Kidney epithelial cell (primary cell): ENCODE results near the gene ENO4. TPM values are rescaled to one million over a fixed set of nuclear protein-coding genes. Genes with fewer than 3 reads are reported as not detected.

ENCODE experiments used
- DNase-seq: peaks from one replicate; pipeline ENCODE4 v3.0.0-alpha.2; 2010; ENCODE audit warnings: low read depth
- H3K27me3 ChIP-seq: 2 replicates; pipeline ENCODE4 v1.6.0; 2011; ENCODE audit warnings: low read length; ENCODE audit not compliant: control insufficient read depth, insufficient read depth
- H3K36me3 ChIP-seq: 2 replicates; pipeline ENCODE4 v1.5.1; 2011; ENCODE audit warnings: low read length; ENCODE audit not compliant: control insufficient read depth, insufficient read depth
- H3K4me3 ChIP-seq: 2 replicates; pipeline ENCODE4 v1.5.1; 2011; ENCODE audit warnings: low read depth, mild to moderate bottlenecking, control low read depth, low read length
- CTCF ChIP-seq: IDR thresholded peaks from 2 replicates; pipeline ENCODE4 v1.5.1; 2011; ENCODE audit warnings: mild to moderate bottlenecking, moderate library complexity, low read length, control low read depth, inconsistent platforms; ENCODE audit not compliant: insufficient read depth, poor library complexity, severe bottlenecking
- total RNA-seq: library from RNA; depleted of rRNA; stranded (reverse); fragments of >200 nt; gene quantifications from 2 replicates; pipeline ENCODE4 v1.2.3, GENCODE V29; 2015

ENO4 gene
- total RNA-seq, 1 donor from 2014 or later = 0.21 TPM

GRCh38 chr10:116875897-116876296, 26.6 kb downstream of the ENO4 start:
- no peak overlapping the region for H3K4me3 ChIP-seq
- no peak for DNase-seq
- no peak for TF ChIP-seq CTCF
- H3K36me3 ChIP-seq = no peaks in the 10 kb centered on the region
- no peaks in the 10 kb centered on the region for H3K27me3 ChIP-seq

- DNase-seq = no peak
- no peak for TF ChIP-seq CTCF
- H3K4me3 ChIP-seq = no peak overlapping the region
- no peaks in the 10 kb centered on the region for H3K36me3 ChIP-seq
- no peaks in the 10 kb centered on the region for H3K27me3 ChIP-seq
These were observed 28.1 kb downstream of the ENO4 start for GRCh38 chr10:116877391-116877790.

- H3K4me3 ChIP-seq = no peak overlapping the region
- no peaks in the 10 kb centered on the region for H3K27me3 ChIP-seq
- no peaks in the 10 kb centered on the region for H3K36me3 ChIP-seq
- TF ChIP-seq CTCF = no peak
- no peak for DNase-seq
These were observed 28.8 kb downstream of the ENO4 start for GRCh38 chr10:116878123-116878522.

- DNase-seq = no peak
- no peaks in the 10 kb centered on the region for H3K36me3 ChIP-seq
- H3K4me3 ChIP-seq = no peak overlapping the region
- no peak for TF ChIP-seq CTCF
- no peaks in the 10 kb centered on the region for H3K27me3 ChIP-seq
These were observed 30.5 kb downstream of the ENO4 start for GRCh38 chr10:116879817-116880216.

- TF ChIP-seq CTCF = no peak
- H3K36me3 ChIP-seq = no peaks in the 10 kb centered on the region
- no peak overlapping the region for H3K4me3 ChIP-seq
- H3K27me3 ChIP-seq = no peaks in the 10 kb centered on the region
- DNase-seq = no peak
These were observed 31.6 kb downstream of the ENO4 start for GRCh38 chr10:116880716-116881482.

GRCh38 chr10:116882639-116883038, 33.3 kb downstream of the ENO4 start:
- no peak for DNase-seq
- Histone ChIP-seq H3K4me3 (no peak overlapping the region), H3K27me3 (no peaks in the 10 kb centered on the region), H3K36me3 (no peaks in the 10 kb centered on the region)
- TF ChIP-seq CTCF = no peak
